Activated CD8-positive, alpha-beta T cell treated with anti-CD3 and anti-CD28 coated beads for 36 hours (primary cell): Measurements from ENCODE around the gene PYGB. TPM values are rescaled to one million over a fixed set of nuclear protein-coding genes. Genes with fewer than 3 reads are reported as not detected.

Source experiments
- ATAC-seq: fragments of 200-7000 bp; cut with Tn5 transposase; one replicate; pipeline ENCODE4 v1.10.0; 2021; ENCODE audit warnings: mild to moderate bottlenecking, moderate library complexity
- CTCF ChIA-PET: fragments of 350-600 bp; sonication (Branson Sonifier 250); formaldehyde crosslinking; loops from one replicate; lab custom pipeline; 2021; ENCODE audit warnings: antibody characterized with exemption; lab: Charles Lee
- POLR2A ChIA-PET: fragments of 350-600 bp; sonication (Branson Sonifier 250); formaldehyde crosslinking; loops from one replicate; lab custom pipeline; 2021; ENCODE audit warnings: antibody characterized with exemption; lab: Charles Lee
- DNase-seq: peaks from one replicate; pipeline ENCODE4 v3.0.0-alpha.2; 2020
- H3K27ac Mint-ChIP-seq: one replicate; pipeline ENCODE4 v1.8.0; 2021; ENCODE audit warnings: mild to moderate bottlenecking, mixed read lengths
- H3K27me3 Mint-ChIP-seq: one replicate; pipeline ENCODE4 v1.8.0; 2021; ENCODE audit warnings: mixed read lengths
- H3K36me3 Mint-ChIP-seq: one replicate; pipeline ENCODE4 v1.8.0; 2021; ENCODE audit warnings: low read depth, mixed read lengths
- H3K4me1 Mint-ChIP-seq: one replicate; pipeline ENCODE4 v1.8.0; 2021; ENCODE audit warnings: low read depth, mixed read lengths
- H3K4me3 Mint-ChIP-seq: one replicate; pipeline ENCODE4 v1.8.0; 2021; ENCODE audit warnings: mild to moderate bottlenecking, moderate library complexity, mixed read lengths
- H3K9me3 Mint-ChIP-seq: one replicate; pipeline ENCODE4 v1.8.0; 2021; ENCODE audit warnings: mixed read lengths
- intact Hi-C: fragments of 100-400 bp; cut with micrococcal nuclease; formaldehyde crosslinking; loops from one replicate; pipeline ENCODE4 v1.10.0; 2022
- total RNA-seq, 2 experiments: library from RNA; stranded (reverse); gene quantifications; one replicate each; pipeline ENCODE4 v1.2.3, GENCODE V29; 2021
- TF ChIP-seq, protein P1 (sequence below): fragments of 200-600 bp; IDR thresholded peaks from one replicate; pipeline ENCODE4 v1.8.0; 2022; ENCODE audit warnings: antibody characterized with exemption, mild to moderate bottlenecking

Gene PYGB
- total RNA-seq, 2 experiments from 2014 or later, result 26.1 to 26.5 TPM

DNA sequence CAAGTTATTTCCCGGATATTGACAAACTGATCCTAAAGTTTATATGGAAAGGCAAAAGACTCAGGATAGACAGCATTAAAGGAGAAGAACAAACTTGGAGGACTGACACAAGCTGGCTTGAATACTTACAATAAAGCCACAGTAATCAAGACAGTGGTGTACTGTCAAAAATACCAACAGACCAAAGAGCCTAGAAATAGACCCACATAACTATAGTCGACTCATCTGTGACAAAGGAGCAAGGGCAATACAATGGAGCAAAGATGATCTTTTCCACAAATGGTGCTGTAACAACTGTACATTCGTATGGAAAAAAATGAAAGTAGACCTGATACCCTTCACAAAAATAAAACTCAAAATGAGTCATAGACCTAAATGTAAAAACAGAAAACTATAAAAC lies 96.7 kb downstream of the PYGB start:
- no peak overlapping the region for H3K4me3 Mint-ChIP-seq

GRCh38 chr20:25345721-25346120 lies 97.8 kb downstream of the PYGB start:
- no peak for DNase-seq
- Mint-ChIP-seq H3K4me3 (no peak overlapping the region), H3K36me3 (peaks cover 5% of the 10 kb centered on the region), H3K4me1 (peaks cover 27% of the 10 kb centered on the region), H3K27ac (no peak overlapping the region), H3K9me3 (peaks cover 2% of the 10 kb centered on the region), H3K27me3 (no peaks in the 10 kb centered on the region)
- no peak for ATAC-seq
- TF ChIP-seq, protein P1, sequence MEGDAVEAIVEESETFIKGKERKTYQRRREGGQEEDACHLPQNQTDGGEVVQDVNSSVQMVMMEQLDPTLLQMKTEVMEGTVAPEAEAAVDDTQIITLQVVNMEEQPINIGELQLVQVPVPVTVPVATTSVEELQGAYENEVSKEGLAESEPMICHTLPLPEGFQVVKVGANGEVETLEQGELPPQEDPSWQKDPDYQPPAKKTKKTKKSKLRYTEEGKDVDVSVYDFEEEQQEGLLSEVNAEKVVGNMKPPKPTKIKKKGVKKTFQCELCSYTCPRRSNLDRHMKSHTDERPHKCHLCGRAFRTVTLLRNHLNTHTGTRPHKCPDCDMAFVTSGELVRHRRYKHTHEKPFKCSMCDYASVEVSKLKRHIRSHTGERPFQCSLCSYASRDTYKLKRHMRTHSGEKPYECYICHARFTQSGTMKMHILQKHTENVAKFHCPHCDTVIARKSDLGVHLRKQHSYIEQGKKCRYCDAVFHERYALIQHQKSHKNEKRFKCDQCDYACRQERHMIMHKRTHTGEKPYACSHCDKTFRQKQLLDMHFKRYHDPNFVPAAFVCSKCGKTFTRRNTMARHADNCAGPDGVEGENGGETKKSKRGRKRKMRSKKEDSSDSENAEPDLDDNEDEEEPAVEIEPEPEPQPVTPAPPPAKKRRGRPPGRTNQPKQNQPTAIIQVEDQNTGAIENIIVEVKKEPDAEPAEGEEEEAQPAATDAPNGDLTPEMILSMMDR, result no peak
- POLR2A ChIA-PET, result no interaction called here
- CTCF ChIA-PET, result no interaction called here
- intact Hi-C loops, result no loop called here

More for the DNA sequence above, 96.7 kb downstream of the PYGB start:
- no peaks in the 10 kb centered on the region for H3K9me3 Mint-ChIP-seq
- ChIA-PET CTCF (no interaction called here), POLR2A (no interaction called here)
- DNase-seq, result no peak
- intact Hi-C loops, result no loop called here
- TF ChIP-seq, protein P1, result no peak
- no peaks in the 10 kb centered on the region for H3K27me3 Mint-ChIP-seq
- H3K27ac Mint-ChIP-seq, result no peak overlapping the region
- H3K4me1 Mint-ChIP-seq, result peaks cover 27% of the 10 kb centered on the region
- ATAC-seq, result no peak
- peaks cover 3% of the 10 kb centered on the region for H3K36me3 Mint-ChIP-seq

- Mint-ChIP-seq H3K9me3 (peaks cover 2% of the 10 kb centered on the region), H3K36me3 (peaks cover 5% of the 10 kb centered on the region), H3K4me1 (peaks cover 24% of the 10 kb centered on the region), H3K27me3 (no peaks in the 10 kb centered on the region), H3K27ac (no peak overlapping the region), H3K4me3 (no peak overlapping the region)
- intact Hi-C loops, result no loop called here
- ChIA-PET POLR2A (interaction anchor here (0.9 kb wide), 1 partner anchor 32 kb away, joined by 4 read pairs; no protein-coding TSS in a partner anchor), CTCF (no interaction called here)
- DNase-seq (peak; percentile 28), ATAC-seq (peak; percentile 39)
- TF ChIP-seq, protein P1, result no peak
These were observed 98.5 kb downstream of the PYGB start for GRCh38 chr20:25346349-25346748.

Other genes with a start within 250 kb of the PYGB start
- gene ACSS1, start 189.9 kb upstream of the PYGB start, total RNA-seq, result 10 to 100 TPM; 17.5 to 18.2 TPM
- gene VSX1, start 165.9 kb upstream of the PYGB start, total RNA-seq, result not detected
- 10 to 100 TPM; 39.4 to 42.8 TPM for gene ENTPD6, start 52.4 kb upstream of the PYGB start, total RNA-seq
- gene ABHD12, start 142.8 kb downstream of the PYGB start, total RNA-seq, result 10 to 100 TPM; 16.0 to 17.0 TPM
- gene GINS1, start 159.6 kb downstream of the PYGB start, total RNA-seq, result 10 to 100 TPM; 34.9 to 35.9 TPM